C4-2B (cell line): Measurements from ENCODE around the gene ANKFY1.

Source experiments
- CTCF ChIP-seq: fragments of 450-650 bp; conservative IDR thresholded peaks from 2 replicates; pipeline ENCODE4 v1.5.1; 2017; ENCODE audit warnings: mild to moderate bottlenecking
- ZFX ChIP-seq: fragments of 450-650 bp; IDR thresholded peaks from 2 replicates; pipeline ENCODE4 v1.6.1; 2017

DNA sequence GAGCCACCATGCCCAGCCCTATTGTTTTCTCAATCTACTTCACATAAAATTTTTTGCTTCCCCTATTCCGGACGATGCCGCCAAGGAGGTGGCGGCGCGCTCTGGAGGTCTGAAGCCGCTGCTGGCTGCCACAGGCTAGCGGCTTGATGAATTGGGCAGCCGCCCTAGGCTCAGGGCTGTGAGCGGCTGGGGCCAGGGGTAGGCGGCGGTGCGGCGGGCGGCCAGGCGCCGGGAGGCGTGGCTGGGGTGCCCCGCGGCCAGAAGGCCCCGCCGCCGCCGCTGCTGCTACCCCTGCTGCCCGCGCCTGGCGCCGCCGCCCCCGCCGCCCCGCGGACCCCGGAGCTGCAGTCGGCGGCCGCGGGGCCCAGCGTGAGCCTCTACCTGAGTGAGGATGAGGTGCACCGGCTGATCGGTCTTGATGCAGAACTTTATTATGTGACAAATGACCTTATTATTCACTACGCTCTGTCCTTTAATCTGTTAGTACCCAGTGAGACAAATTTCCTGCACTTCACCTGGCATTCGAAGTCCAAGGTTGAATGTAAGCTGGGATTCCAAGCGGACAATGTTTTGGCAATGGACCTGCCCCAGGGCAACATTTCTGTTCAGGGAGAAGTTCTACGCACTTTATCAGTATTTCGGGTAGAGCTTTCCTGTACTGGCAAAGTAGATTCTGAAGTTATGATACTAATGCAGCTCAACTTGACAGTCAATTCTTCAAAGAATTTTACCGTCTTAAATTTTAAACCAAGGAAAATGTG lies 41.7 kb downstream of the ANKFY1 start:
- TF ChIP-seq CTCF (no peak), ZFX (no peak)
